HG03045 (cell line): ENCODE measurements around the gene RTN1.

ENCODE experiments used
- ATAC-seq: cut with Tn5 transposase; IDR thresholded peaks from one replicate; pipeline ENCODE4 v1.9.1; 2021; ENCODE audit warnings: mild to moderate bottlenecking, moderate library complexity; ENCODE audit not compliant: unreplicated experiment

Gene RTN1

GRCh38 chr14:59850458-59850857, 20.1 kb downstream of the RTN1 start:
- no peak for ATAC-seq

- ATAC-seq: no peak
Observed at GRCh38 chr14:59849411-59850130, 21.0 kb downstream of the RTN1 start.

GRCh38 chr14:59848671-59849070, 21.9 kb downstream of the RTN1 start:
- ATAC-seq: no peak

- no peak for ATAC-seq
Observed at GRCh38 chr14:59847711-59848110, 22.9 kb downstream of the RTN1 start.

- ATAC-seq: no peak
Observed at GRCh38 chr14:59846595-59846994, 24.0 kb downstream of the RTN1 start.

GRCh38 chr14:59845245-59845644, 25.3 kb downstream of the RTN1 start:
- no peak for ATAC-seq

- ATAC-seq: no peak
Observed at GRCh38 chr14:59844186-59844812, 26.3 kb downstream of the RTN1 start.

- no peak for ATAC-seq
Observed at GRCh38 chr14:59836116-59836515, 34.5 kb downstream of the RTN1 start.

- no peak for ATAC-seq
Observed at GRCh38 chr14:59832653-59833294, 37.8 kb downstream of the RTN1 start.

GRCh38 chr14:59831121-59831730, 39.4 kb downstream of the RTN1 start:
- ATAC-seq: no peak

- ATAC-seq: no peak
Observed at GRCh38 chr14:59830338-59830734, 40.2 kb downstream of the RTN1 start.

GRCh38 chr14:59829469-59830337, 40.9 kb downstream of the RTN1 start:
- no peak for ATAC-seq

GRCh38 chr14:59828276-59828675, 42.3 kb downstream of the RTN1 start:
- no peak for ATAC-seq

- ATAC-seq: no peak
Observed at GRCh38 chr14:59827401-59827800, 43.2 kb downstream of the RTN1 start.

GRCh38 chr14:59826150-59826549, 44.4 kb downstream of the RTN1 start:
- ATAC-seq: no peak

- ATAC-seq: no peak
Observed at GRCh38 chr14:59823179-59823578, 47.4 kb downstream of the RTN1 start.

- ATAC-seq: no peak
Observed at GRCh38 chr14:59819446-59820088, 51.0 kb downstream of the RTN1 start.

- no peak for ATAC-seq
Observed at GRCh38 chr14:59816941-59817340, 53.6 kb downstream of the RTN1 start.

GRCh38 chr14:59814988-59815387, 55.6 kb downstream of the RTN1 start:
- no peak for ATAC-seq

- ATAC-seq: no peak
Observed at GRCh38 chr14:59811815-59812214, 58.8 kb downstream of the RTN1 start.
